Measurements from ENCODE around the gene PTPRK.

- TF ChIP-seq EZH2 (IDR thresholded peaks at IDR 0.05; ENCODE audit: borderline replicate concordance, low read length) (no peak), CTCF (IDR thresholded peaks at IDR 0.05; ENCODE audit: low read length) (no peak)
These were observed 501.6 kb downstream of the PTPRK start for GRCh38 chr6:128018821-128019220.
